ENCODE measurements around the gene MS4A13.
"Not testable (repeated sequence)": the region's sequence is repeated elsewhere in the genome, so short reads cannot be mapped to it uniquely, and the experiment has no call there.

MS4A13 gene

DNA sequence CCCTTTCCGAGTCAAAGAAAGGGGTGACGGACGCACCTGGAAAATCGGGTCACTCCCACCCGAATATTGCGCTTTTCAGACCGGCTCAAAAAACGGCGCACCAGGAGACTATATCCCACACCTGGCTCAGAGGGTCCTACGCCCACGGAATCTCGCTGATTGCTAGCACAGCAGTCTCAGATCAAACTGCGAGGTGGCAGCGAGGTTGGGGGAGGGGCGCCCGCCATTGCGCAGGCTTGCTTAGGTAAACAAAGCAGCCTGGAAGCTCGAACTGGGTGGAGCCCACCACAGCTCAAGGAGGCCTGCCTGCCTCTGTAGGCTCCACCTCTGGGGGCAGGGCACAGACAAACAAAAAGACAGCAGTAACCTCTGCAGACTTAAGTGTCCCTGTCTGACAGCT, 17.2 kb downstream of the MS4A13 start:
- DNase-seq: not testable (repeated sequence)

DNA sequence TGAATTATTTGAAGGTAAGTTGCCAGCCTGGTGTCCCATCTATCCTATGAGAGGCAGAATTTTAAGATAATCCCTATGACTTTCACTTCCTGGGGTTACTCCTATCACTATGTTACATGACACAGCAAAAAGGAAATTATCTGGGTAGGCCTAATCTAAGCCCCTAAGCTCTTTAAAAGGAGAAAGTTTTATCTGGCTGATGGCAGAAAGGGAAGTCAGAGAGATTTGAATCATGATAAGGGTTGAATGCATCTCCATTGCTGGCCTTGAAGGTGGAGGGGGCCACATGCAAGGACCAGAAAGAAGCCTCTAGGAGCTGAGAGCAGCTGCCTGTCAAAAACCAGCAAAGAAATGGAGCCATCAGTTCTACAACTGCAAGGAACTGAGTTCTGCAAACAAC, 23.4 kb downstream of the MS4A13 start:
- not testable (repeated sequence) for DNase-seq

DNA sequence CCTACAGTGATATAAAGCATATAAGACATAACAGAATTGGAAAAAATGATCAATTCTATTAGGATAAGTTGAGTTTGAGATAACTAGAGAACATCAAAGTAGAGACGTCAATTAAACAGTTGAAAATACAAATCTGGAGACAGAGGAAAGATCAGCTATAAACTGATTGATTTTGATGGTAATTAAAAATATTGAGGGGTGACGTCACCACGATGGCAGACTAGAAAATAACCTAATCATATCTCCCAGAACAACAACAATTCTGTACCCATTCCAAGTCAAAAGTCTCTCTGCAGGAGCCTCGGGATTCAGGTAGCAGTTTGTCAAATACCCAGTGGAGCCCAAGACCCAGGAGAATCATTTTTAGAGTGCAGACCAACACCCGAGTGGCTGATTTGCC, 28.9 kb downstream of the MS4A13 start:
- DNase-seq: no peak

DNA sequence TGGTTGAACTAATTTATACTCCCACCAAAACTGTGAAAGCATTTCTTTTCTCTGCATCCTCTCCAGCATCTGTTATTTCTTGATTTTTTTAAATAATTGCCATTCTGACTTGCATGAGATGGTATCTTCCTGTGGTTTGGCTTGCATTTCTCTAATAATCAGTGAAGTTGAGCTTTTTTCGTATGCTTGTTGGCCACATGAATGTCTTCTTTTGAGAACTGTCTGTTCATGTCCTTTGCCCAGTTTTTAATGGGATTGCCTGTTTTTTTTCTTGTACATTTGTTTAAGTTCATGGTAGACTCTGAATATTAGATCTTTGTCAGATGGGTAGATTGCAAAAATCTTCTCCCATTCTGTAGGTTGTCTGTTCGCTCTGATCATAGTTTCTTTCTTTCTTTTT, 46.1 kb downstream of the MS4A13 start:
- no peak for DNase-seq

DNA sequence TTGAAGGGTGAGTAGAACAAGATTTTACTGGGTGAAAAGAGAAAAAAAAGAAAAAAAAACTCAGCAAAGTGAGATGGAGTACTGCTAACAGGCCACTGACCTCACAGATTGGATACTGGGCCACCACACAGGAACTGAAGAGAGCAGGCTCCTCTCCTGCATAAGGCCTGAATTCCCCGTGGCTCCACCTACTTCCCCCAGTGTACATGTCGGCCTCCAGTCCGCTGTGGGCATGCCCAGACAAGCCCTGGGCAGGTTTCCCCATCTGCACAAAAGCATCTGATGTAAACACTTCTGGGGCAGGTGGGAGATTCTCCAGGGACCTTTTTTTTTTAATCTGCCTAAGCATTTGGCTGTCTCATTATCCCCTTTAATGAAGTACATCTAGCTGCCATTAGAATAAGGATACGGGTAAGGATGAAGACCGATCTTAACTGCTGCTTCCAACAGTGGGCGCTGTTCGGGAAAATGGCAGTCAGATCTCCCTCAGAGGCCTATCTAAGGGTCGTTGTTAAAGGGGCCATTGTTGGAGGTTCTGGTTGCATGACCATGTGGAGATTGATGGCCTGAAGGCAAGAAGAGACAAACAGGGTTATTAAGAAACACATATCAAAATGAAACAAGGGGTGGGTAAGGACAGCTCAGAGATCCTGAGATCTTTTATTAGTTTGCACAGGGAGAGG, 48.5 kb downstream of the MS4A13 start:
- no peak for DNase-seq

DNA sequence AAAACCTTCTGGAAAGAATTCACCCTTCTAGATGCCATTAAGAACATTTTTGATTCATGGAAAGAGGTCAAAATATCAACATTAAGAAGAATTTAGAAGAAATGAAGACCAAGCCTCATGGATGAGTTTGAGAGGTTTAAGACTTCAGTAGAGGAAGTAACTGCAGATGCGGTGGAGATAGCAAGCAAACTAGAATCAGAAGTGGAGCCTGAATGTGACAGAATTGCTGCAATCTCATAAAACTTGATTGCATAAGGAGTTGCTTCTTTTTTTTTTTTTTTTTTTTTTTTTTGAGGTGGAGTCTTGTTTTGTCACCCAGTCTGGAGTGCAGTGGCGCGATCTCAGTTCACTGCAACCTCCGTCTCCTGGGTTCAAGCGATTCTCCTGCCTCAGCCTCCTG, 51.6 kb downstream of the MS4A13 start:
- DNase-seq: no peak

DNA sequence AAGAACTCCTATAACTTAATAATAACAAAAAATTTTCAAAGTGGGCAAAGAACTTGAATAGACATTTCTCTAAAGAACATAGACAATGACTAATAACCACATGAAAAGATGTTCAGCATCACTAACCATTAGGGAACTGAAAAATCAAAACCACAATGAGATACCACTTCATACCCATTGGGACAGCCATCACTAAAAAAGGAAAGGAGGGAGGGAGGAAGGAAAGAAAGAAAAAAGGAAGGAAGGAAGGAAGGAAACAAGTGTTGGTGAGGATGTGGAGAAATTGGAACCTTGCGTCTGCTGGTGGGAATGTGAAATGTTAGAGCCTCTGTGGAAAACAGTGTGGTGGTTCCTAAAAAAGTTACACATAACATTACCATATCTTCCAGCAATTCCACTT, 55.8 kb downstream of the MS4A13 start:
- no peak for DNase-seq

DNA sequence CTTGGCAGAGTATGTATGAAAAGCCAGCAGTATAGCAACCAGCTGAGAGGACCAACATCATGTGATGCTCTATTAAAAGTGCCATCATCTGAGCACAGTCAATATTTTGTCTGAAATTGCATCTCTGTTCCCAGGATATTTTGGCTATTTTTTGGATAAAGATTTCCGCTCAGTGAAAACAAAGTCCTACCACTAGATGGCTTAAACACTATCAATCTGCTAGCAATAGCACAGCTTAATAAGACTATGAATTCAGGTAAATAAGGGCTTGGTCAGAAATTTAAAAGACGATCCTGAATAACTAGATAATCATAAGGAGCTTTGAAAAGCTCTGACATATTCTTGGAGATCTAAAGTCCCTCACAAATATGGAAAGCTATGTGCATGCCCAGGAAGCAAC, 74.4 kb downstream of the MS4A13 start:
- no peak for DNase-seq
